ENCODE data around the gene OOEP.

OOEP gene

GRCh38 chr6:73391675-73392074, 22.0 kb upstream of the OOEP start:
- H3K36me3 ChIP-seq (ENCODE audit: insufficient read depth), result no peaks in the 10 kb centered on the region
- peak overlapping the region; percentile 0; the same call in 1 of the 2 replicates for H3K4me2 ChIP-seq
- no peak overlapping the region for H2AFZ ChIP-seq (ENCODE audit: low read depth)
- peaks cover 33% of the 10 kb centered on the region for H3K4me1 ChIP-seq (ENCODE audit: low read depth, poor library complexity, severe bottlenecking)
- H4K20me1 ChIP-seq (ENCODE audit: insufficient read depth), result no peaks in the 10 kb centered on the region
- H3K4me3 ChIP-seq (IDR thresholded peaks at IDR 0.05; ENCODE audit: insufficient read depth, low read depth, low read length), result no peak overlapping the region
- no peak overlapping the region for H3K27ac ChIP-seq
- no peaks in the 10 kb centered on the region for H3K79me2 ChIP-seq (ENCODE audit: insufficient read depth, low read depth)
- no peak for TF ChIP-seq CTCF (conservative IDR thresholded peaks at IDR 0.05; ENCODE audit: low read depth, low read length)
- H3K27me3 ChIP-seq (ENCODE audit: insufficient read depth, low read depth), result no peaks in the 10 kb centered on the region
- H3K9ac ChIP-seq, result no peak overlapping the region

DNA sequence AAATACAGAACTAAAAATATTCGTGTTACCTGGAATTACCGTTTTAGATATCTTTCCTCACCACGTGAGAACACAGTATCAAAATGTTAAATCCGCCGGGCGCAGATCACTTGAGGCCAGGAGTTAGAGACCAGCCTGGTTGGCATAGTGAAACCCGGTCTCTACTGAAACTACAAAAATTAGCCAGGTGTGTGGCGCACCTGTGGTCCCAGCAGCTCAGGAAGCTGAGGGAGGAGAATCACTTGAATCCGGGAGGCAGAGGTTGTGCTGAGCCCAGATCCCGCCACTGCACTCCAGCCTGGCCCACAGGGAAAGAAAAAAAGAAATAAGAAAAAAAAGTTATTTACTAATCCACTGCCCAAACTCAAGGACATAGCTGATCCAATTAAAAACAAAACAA, 20.2 kb upstream of the OOEP start:
- Histone ChIP-seq H3K79me2 (ENCODE audit: insufficient read depth, low read depth) (no peaks in the 10 kb centered on the region), H3K4me1 (ENCODE audit: low read depth, poor library complexity, severe bottlenecking) (peaks cover 33% of the 10 kb centered on the region), H3K4me2 (peak overlapping the region; percentile 83), H3K36me3 (ENCODE audit: insufficient read depth) (no peaks in the 10 kb centered on the region), H4K20me1 (ENCODE audit: insufficient read depth) (no peaks in the 10 kb centered on the region), H3K27ac (peak overlapping the region; percentile 65), H3K27me3 (ENCODE audit: insufficient read depth, low read depth) (no peaks in the 10 kb centered on the region), H3K4me3 (IDR thresholded peaks at IDR 0.05; ENCODE audit: insufficient read depth, low read depth, low read length) (no peak overlapping the region), H2AFZ (ENCODE audit: low read depth) (0 out of 2 replicates have a peak overlapping the region, but pooled peaks have one; percentile 62), H3K9ac (peak overlapping the region; percentile 67; the same call in 1 of the 2 replicates)
- no peak for TF ChIP-seq CTCF (conservative IDR thresholded peaks at IDR 0.05; ENCODE audit: low read depth, low read length)

DNA sequence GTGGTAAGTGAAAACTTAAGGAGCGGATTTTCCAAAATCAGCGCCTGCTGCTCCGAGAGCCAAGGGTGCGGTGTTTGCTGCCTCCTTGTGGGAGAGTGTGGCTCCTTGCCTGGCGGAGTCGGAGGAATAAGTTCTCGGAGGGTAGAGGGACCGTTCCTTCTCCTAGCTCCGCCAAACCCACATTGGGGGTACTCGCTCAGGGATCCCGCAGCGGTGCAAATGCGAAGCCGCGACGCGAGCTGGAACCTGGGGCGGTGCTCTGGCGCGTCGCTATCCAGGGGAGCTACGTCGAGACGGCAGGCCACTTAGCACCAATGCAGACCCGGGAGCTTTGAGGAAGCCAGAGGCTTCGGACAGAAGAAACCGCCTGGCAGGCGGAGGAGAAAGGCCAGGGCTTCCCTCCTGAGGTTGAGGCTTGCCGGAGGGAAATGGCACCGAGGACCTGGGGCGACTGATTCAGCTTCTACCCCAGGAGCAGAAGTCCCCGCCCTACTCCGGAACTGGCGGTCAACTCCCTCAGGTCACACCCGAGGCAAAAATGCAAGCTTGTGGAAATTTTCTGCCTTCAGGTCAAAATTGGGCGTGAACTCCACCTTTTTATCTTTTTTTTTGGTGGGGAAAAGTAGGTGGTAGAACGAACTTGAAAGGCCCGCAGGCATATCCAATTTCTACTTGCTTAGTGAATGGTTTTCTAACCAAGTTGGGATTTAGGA, 19.3 kb upstream of the OOEP start:
- no peaks in the 10 kb centered on the region for H3K27me3 ChIP-seq (ENCODE audit: insufficient read depth, low read depth)
- peak; percentile 73 for TF ChIP-seq CTCF (conservative IDR thresholded peaks at IDR 0.05; ENCODE audit: low read depth, low read length)
- no peaks in the 10 kb centered on the region for H3K79me2 ChIP-seq (ENCODE audit: insufficient read depth, low read depth)
- H3K4me2 ChIP-seq, result peak overlapping the region; percentile 83
- H3K36me3 ChIP-seq (ENCODE audit: insufficient read depth), result no peaks in the 10 kb centered on the region
- H3K4me3 ChIP-seq (IDR thresholded peaks at IDR 0.05; ENCODE audit: insufficient read depth, low read depth, low read length), result no peak overlapping the region
- peak overlapping the region; percentile 67 for H3K9ac ChIP-seq
- H3K4me1 ChIP-seq (ENCODE audit: low read depth, poor library complexity, severe bottlenecking), result peaks cover 33% of the 10 kb centered on the region
- peak overlapping the region; percentile 62 for H2AFZ ChIP-seq (ENCODE audit: low read depth)
- no peaks in the 10 kb centered on the region for H4K20me1 ChIP-seq (ENCODE audit: insufficient read depth)
- peak overlapping the region; percentile 65 for H3K27ac ChIP-seq

DNA sequence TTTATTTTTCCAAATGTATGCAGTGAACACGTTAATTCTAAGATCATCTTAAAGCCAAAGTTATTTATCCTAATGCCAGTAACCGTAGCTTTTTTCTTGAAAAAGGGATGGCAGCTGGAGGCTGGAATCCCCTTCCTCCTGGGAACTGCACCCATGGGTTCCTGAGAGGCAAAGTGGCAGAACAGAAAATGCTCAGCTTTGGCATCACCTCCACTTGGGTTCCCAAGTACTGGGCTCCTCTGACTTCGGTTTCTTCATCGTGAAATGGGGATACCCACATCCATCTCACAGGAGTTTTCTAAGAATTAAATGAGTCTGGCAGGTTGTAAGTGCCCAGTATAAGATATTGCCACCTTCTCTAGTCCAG, 18.7 kb upstream of the OOEP start:
- Histone ChIP-seq H2AFZ (ENCODE audit: low read depth) (peak overlapping the region; percentile 62), H4K20me1 (ENCODE audit: insufficient read depth) (no peaks in the 10 kb centered on the region), H3K27ac (peak overlapping the region; percentile 65), H3K27me3 (ENCODE audit: insufficient read depth, low read depth) (no peaks in the 10 kb centered on the region), H3K9ac (peak overlapping the region; percentile 67; the same call in 1 of the 2 replicates), H3K79me2 (ENCODE audit: insufficient read depth, low read depth) (no peaks in the 10 kb centered on the region), H3K4me2 (peak overlapping the region; percentile 83), H3K4me1 (ENCODE audit: low read depth, poor library complexity, severe bottlenecking) (peaks cover 37% of the 10 kb centered on the region), H3K36me3 (ENCODE audit: insufficient read depth) (no peaks in the 10 kb centered on the region), H3K4me3 (IDR thresholded peaks at IDR 0.05; ENCODE audit: insufficient read depth, low read depth, low read length) (no peak overlapping the region)
- no peak for TF ChIP-seq CTCF (conservative IDR thresholded peaks at IDR 0.05; ENCODE audit: low read depth, low read length)
